ENCODE results near the gene EFCAB11.

The EFCAB11 gene

GRCh38 chr14:89870316-89870715, 84.2 kb downstream of the EFCAB11 start:
- DNase-seq (ENCODE audit: extremely low read depth in 1 of 2, low read depth in 1 of 2) = no peak

GRCh38 chr14:89869606-89870005, 84.9 kb downstream of the EFCAB11 start:
- DNase-seq (ENCODE audit: extremely low read depth in 1 of 2, low read depth in 1 of 2) = no peak

- DNase-seq (ENCODE audit: extremely low read depth in 1 of 2, low read depth in 1 of 2) = no peak
These were observed 88.1 kb downstream of the EFCAB11 start for GRCh38 chr14:89866458-89866857.

GRCh38 chr14:89865153-89865552, 89.4 kb downstream of the EFCAB11 start:
- DNase-seq (ENCODE audit: extremely low read depth in 1 of 2, low read depth in 1 of 2) = no peak

- no peak for DNase-seq (ENCODE audit: extremely low read depth in 1 of 2, low read depth in 1 of 2)
These were observed 91.7 kb downstream of the EFCAB11 start for GRCh38 chr14:89862856-89863255.

- DNase-seq (ENCODE audit: extremely low read depth in 1 of 2, low read depth in 1 of 2) = no peak
These were observed 92.9 kb downstream of the EFCAB11 start for GRCh38 chr14:89861630-89862029.

- DNase-seq (ENCODE audit: extremely low read depth in 1 of 2, low read depth in 1 of 2) = no peak
These were observed 96.4 kb downstream of the EFCAB11 start for GRCh38 chr14:89858089-89858488.

- DNase-seq (ENCODE audit: extremely low read depth in 1 of 2, low read depth in 1 of 2) = no peak
These were observed 97.6 kb downstream of the EFCAB11 start for GRCh38 chr14:89856871-89857345.

GRCh38 chr14:89855961-89856656, 98.4 kb downstream of the EFCAB11 start:
- no peak for DNase-seq (ENCODE audit: extremely low read depth in 1 of 2, low read depth in 1 of 2)

- no peak for DNase-seq (ENCODE audit: extremely low read depth in 1 of 2, low read depth in 1 of 2)
These were observed 100.4 kb downstream of the EFCAB11 start for GRCh38 chr14:89853936-89854693.

GRCh38 chr14:89851106-89851505, 103.4 kb downstream of the EFCAB11 start:
- DNase-seq (ENCODE audit: extremely low read depth in 1 of 2, low read depth in 1 of 2) = no peak

- no peak for DNase-seq (ENCODE audit: extremely low read depth in 1 of 2, low read depth in 1 of 2)
These were observed 104.6 kb downstream of the EFCAB11 start for GRCh38 chr14:89849931-89850330.

GRCh38 chr14:89848165-89848564, 106.4 kb downstream of the EFCAB11 start:
- no peak for DNase-seq (ENCODE audit: extremely low read depth in 1 of 2, low read depth in 1 of 2)

GRCh38 chr14:89845346-89845745, 109.2 kb downstream of the EFCAB11 start:
- DNase-seq (ENCODE audit: extremely low read depth in 1 of 2, low read depth in 1 of 2) = no peak

GRCh38 chr14:89844508-89844907, 110.0 kb downstream of the EFCAB11 start:
- DNase-seq (ENCODE audit: extremely low read depth in 1 of 2, low read depth in 1 of 2) = no peak

GRCh38 chr14:89842837-89843236, 111.7 kb downstream of the EFCAB11 start:
- no peak for DNase-seq (ENCODE audit: extremely low read depth in 1 of 2, low read depth in 1 of 2)

GRCh38 chr14:89841851-89842250, 112.7 kb downstream of the EFCAB11 start:
- no peak for DNase-seq (ENCODE audit: extremely low read depth in 1 of 2, low read depth in 1 of 2)

- DNase-seq (ENCODE audit: extremely low read depth in 1 of 2, low read depth in 1 of 2) = no peak
These were observed 117.6 kb downstream of the EFCAB11 start for GRCh38 chr14:89836830-89837469.

- no peak for DNase-seq (ENCODE audit: extremely low read depth in 1 of 2, low read depth in 1 of 2)
These were observed 120.9 kb downstream of the EFCAB11 start for GRCh38 chr14:89833661-89834060.

- DNase-seq (ENCODE audit: extremely low read depth in 1 of 2, low read depth in 1 of 2) = no peak
These were observed 121.4 kb downstream of the EFCAB11 start for GRCh38 chr14:89833120-89833532.

GRCh38 chr14:89828471-89829165, 125.9 kb downstream of the EFCAB11 start:
- DNase-seq (ENCODE audit: extremely low read depth in 1 of 2, low read depth in 1 of 2) = no peak
